Hematopoietic multipotent progenitor cell treated with erythropoietin and hydrocortisone succinate and interleukin-3 and kit ligand, for 6 days (in vitro differentiated cells): ENCODE results near the gene PLCB1.

ENCODE experiments used
- DNase-seq: peaks from one replicate; pipeline ENCODE4 v3.0.0-alpha.2; 2015

PLCB1 gene

DNA sequence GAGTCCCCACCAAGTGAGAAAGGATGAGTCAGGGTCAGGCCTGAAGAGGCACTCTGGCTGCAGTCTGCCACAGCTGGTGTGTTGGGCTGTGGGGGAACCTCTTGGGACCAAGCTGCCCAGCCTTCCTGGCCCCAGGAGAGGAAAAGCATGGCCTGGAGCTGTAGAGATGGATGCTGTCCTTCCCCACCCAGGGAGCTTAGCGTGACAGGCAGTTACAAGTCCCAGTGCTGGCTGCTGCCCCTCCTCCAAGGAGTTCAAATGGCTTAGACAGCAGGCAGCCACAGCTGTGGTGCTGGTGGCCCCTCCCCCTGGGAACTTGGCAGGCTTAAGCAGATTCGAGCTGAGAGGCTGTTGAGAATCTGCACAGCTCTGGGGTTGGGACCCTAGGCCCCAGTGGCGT, 253.2 kb downstream of the PLCB1 start:
- DNase-seq = no peak

- DNase-seq = no peak
Measured at GRCh38 chr20:8386991-8387390, 254.9 kb downstream of the PLCB1 start.

- no peak for DNase-seq
Measured at GRCh38 chr20:8388141-8388540, 256.1 kb downstream of the PLCB1 start.

- no peak for DNase-seq
Measured at GRCh38 chr20:8388707-8389106, 256.6 kb downstream of the PLCB1 start.

DNA sequence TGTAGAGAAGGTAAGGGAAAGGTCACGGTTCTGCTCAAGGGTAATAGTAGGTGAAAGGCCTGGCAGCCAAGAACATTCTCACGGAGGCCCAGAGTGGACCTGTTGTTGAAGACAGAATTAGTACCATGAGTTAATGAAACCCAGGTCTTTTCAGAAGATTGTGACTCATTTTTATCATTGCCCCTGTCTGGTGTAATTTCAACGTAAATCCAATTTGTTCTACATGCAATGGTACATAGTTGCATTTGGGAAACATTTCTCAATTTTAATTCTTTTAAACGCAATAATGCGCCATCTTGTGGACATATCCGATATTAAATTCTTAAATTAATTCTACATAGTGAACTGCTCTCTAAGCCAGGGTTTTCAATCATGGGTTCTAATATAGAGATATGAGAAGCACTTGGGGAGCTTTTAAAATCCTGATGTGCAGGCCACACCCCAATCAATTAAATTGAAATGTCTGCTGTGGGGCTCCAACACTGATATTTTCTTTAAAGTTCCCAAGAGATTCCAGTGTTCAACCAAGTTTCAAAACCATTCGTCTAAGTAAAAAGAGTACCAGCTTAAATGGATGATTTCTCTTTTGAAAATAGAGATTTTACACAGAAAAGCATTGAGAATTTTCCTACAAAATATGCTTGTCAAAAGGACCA, 257.4 kb downstream of the PLCB1 start:
- DNase-seq = peak; percentile 82

GRCh38 chr20:8390037-8390433, 258.0 kb downstream of the PLCB1 start:
- no peak for DNase-seq

- no peak for DNase-seq
Measured at GRCh38 chr20:8390500-8390899, 258.4 kb downstream of the PLCB1 start.

DNA sequence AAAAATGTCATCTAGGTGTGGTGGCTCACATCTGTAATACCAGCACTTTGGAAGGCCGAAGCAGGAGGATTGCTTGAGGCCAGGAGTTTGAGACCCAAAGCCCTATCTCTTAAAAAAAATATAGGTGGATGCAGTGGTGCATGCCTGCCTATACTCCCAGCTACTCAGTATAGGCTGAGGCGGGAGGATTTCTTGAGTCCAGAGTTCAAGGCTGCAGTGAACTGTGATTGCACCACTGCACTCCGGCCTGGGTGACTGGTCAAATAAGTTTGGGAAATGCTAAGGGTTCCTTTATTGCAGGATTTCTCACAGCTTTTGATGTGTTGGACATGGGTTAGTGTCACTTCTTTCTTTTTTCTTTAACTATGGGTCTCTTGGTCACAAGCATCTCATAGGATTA, 261.3 kb downstream of the PLCB1 start:
- DNase-seq = no peak

DNA sequence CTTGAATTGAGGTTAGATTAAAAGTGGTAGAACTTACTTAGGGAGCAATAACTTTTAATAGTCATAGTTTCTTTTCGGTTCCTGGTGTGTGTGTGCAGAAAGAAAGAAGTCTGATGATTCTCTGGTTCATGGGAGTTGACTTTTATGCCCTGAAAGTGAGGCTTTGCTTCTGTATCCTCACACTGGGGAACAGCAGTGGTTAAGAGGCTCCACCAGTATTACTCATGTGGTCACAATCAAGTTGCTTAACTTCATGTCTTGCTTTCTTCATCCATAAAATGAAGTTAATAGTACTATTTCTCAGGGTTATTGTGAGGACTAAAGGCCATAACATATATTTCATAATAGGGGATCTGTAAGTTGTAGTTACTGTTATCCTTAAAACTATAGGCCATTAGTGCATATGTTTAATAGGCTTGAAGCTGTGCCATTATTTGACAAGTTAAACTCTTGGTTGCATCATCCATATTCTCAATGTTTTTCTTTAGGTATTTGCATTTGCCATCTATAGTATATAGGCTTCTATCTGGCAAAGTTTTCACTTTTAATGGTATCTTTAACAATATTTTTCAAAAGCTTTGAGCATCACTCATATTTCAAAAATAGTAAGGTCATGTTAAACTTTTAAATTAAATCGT, 262.4 kb downstream of the PLCB1 start:
- peak; percentile 69 for DNase-seq

DNA sequence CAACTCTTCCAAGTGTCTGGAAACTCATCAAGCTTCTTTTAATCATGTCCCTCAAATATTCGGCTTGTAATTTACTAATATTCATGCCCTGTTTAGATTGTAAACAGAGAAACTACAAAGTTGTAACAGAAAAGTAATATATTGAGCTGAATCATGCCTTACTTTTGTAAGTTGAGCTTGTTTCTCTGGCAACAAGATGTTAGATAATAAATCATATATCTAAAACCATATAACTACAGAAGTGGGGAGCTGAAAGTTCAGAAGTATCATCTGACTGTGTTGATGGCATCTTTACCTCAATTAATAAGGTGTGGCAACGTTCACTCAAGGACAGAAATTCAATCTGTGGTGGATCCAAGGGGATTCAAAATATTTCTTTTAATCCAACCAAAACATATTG, 263.9 kb downstream of the PLCB1 start:
- peak; percentile 40 for DNase-seq

DNA sequence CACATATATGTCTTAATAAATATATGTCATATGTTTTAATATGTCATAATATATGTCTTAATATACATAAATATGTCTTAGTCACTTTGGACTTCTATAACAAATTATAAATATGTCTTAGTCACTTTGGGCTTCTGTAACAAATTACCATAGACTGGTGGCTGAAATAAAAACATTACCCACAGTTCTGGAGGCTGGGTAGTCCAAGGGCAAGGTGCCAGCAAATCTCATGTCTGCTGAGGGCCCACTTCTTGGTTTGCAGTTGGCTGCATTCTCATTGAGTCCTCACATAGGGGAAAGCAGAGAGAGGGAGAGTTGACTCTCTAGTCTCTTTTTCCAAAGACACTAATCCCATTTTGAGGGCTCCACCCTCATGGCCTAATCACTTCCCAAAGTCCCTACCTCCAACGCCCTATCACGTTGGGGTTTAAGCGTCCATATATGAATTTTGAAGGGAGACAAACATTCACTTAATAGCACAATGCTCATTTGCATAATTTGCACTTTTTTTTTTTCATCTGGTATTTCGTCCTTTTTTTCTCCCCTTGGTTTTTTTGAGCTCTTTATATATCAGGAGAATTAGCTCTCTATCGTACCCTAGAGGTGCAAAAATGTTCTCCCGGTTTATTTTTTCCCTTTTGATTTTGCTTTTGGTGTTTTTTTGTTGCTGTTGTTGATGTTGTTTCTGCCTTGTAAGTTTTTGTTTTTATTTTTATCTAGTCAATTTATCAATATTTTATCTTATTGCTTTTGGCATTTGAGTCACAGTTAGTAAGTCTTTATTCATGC, 266.4 kb downstream of the PLCB1 start:
- DNase-seq = no peak

DNA sequence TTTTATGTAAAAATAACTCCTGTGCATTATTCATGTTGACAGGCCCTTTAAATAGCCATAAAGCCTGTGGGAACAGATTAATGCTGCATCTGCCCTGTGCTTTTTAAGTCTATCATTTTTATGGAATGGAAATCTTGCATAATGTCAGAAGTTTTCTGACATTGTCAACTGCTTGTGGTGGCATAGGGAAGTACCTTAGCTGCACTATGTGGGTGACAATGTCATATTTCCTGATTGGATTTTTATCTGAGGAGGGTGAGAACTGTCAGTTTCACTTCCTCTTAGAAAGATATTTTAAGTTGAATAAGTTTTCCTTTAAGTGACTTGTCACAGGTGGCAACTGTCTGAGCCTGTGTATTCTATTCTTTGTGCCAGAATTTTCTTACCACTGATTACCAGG, 267.9 kb downstream of the PLCB1 start:
- DNase-seq = peak; percentile 74

GRCh38 chr20:8400486-8400885, 268.4 kb downstream of the PLCB1 start:
- DNase-seq = no peak

- no peak for DNase-seq
Measured at GRCh38 chr20:8401556-8401955, 269.5 kb downstream of the PLCB1 start.

GRCh38 chr20:8402798-8403197, 270.7 kb downstream of the PLCB1 start:
- no peak for DNase-seq

DNA sequence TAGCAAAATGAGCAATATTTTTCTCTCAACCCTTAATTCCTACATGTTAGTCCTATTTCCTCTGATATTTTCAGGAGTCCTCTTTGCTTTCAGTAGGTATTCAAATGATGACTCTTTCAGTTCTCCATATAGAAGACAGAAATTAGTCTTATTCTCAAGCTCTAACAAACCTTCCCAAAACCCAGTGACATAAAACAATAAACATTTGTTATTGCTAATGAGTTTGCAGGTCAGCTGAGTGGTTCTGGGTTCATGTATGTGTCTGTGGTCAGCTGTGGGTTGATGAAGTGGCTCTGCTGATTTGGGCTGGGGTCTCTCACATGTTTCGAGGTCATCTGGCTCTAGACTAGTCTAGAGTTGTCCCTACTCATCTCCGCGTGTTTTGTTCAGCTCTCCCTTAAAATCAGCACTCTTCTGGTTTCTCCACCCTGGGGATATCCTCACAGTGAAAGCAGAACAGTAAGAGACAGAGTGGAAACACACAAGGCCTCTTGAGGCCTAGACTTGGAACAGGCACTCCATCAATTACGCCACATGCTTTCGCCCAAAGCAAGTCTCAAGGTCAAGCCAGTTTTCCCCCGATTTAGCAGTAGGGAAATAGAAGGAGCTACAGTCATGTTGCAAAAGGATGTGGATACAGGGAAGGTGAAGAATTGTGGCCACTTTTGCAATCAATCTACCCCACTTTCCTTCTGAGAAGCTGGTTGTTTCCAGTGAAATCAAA, 273.0 kb downstream of the PLCB1 start:
- DNase-seq = no peak

- DNase-seq = no peak
Measured at GRCh38 chr20:8406391-8406790, 274.3 kb downstream of the PLCB1 start.

DNA sequence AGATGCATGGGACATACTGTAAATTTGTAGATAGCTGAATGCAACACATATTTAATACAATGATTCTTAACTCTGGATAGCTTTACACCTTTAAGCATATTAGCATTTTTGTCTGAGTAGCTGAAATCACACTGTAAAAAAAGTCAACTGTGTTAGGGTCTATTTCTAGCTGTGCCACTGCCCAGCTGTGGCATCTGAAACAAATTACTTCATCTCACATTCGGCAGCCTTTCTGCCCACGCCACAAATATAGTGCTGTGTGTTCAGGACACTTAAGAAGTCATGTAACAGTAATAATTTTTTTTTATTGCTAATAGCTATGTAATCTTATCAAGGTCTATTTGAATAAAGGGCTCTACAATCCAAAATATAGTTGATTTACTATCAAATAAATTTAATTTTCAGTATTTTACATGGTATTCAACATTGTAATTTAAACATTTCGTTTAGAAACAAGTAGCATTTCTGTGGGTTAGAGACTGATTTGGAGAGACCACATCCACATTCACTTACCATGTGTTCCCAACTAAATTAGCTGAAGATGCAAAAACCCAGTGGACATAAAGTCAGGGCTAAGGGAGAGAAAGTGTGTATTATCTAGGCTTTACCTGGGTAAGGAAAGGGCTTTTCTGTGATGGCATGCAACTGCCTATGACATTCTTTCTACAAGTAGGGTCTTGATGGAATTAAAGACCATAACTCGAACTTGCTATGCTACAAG, 276.7 kb downstream of the PLCB1 start:
- no peak for DNase-seq

DNA sequence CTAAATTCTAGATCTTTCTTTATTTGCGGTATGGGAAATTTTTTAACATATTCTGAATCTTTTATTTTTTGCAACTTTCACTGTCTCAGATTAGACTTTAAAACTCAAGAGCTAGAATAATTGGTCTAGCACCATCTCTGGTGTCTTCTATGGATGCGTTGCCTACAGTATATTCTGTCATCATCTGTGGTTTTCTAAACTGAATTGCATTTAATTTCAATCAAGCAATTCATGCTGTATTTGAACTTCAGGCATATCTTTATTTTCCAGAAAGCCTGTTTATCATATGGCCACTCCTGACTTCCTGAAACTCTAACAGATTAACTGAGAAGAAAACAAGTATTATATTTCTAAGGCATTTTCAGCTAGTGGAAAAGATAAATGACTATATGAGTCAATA, 281.6 kb downstream of the PLCB1 start:
- DNase-seq = peak; percentile 29

- DNase-seq = no peak
Measured at GRCh38 chr20:8414586-8415274, 282.7 kb downstream of the PLCB1 start.

DNA sequence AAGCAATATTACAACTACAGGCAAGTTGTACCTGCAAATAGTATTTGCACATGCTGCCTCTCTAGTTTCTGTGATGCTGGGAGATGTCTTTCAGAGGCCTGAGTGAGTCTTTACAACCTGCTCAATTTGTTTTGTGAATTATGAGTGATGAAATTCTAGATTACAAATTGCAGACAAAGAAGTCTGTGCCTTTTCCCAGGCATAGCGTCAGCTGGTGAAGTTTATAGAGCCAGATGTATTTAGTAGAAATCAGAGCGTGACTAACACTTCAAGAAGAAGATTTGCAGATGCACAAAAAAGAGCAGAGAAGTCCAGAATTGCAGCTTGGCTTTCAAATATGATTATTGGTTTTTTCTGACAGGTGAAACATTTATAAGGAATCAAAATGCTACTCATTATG, 289.9 kb downstream of the PLCB1 start:
- DNase-seq = no peak

- no peak for DNase-seq
Measured at GRCh38 chr20:8423482-8423881, 291.4 kb downstream of the PLCB1 start.
